NCI-H2107 (cell line): ENCODE data around the gene MRPL54.
A peak's percentile ranks its signal among the peaks of the same experiment; 100 is the strongest.

Source experiments
- DNase-seq: peaks from one replicate; lab custom pipeline; 2025; lab: John Stamatoyannopoulos, UW

Gene MRPL54

GRCh38 chr19:3762501-3763459, at the start of gene MRPL54:
Gene MRPL54, plus strand, starts transcription at chr19:3762682. Its CDS starts 19 bp downstream, at chr19:3762701.
- DNase-seq: peak; percentile 97

DNA sequence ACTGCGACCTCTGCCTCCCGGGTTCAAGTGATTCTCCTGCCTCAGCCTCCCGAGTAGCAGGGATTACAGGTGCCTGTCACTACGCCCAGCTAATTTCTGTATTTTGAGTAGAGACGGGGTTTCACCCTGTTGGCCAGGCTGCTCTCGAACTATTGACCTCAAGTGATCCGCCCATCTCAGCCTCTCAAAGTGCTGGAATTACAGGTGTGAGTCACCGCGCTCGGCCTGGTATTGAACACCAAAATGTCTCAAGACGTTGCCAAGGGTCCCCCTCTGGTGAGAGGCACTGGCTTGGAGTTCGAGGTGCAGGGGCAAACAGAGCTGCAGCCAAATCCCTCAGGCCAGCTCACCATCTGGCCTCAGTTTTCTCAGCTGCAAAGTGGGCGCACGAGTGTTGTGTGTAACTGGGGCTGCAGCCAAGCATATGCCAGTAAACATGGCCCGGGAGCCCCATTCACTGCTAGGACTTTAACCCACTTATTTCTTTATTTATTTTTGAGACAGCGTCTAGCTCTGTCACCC, 46.3 kb upstream of the MRPL54 start:
- DNase-seq: no peak

GRCh38 chr19:3719868-3720267, 42.6 kb upstream of the MRPL54 start:
- DNase-seq: no peak

DNA sequence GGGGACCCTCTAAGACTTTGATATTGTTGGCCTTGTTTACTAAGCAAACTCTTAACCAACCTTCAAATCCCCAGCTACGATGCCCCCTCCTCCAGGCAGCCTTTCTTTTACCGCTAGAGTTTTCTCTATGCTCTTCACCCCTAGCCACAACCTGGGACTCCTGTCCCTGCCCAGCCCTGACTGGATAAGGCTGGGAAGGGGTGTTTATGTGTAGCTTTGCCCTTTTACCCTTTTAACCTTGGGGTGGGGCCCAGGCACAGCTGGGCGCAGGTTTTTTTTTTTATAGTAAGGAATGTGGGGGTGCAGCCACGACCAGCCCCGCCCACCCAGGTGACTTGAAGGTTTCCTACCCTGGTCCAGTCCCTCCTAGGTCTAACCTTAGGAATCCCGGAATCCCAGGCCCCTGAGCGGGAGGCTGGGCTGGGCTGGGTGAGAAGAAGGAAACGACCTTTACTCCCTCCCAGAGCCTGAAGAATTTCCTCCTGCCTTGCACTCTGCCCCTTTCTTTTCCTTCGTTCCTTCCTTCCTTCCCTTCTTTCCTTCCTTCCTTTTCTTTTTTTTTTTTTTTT, 42.0 kb upstream of the MRPL54 start:
- no peak for DNase-seq

DNA sequence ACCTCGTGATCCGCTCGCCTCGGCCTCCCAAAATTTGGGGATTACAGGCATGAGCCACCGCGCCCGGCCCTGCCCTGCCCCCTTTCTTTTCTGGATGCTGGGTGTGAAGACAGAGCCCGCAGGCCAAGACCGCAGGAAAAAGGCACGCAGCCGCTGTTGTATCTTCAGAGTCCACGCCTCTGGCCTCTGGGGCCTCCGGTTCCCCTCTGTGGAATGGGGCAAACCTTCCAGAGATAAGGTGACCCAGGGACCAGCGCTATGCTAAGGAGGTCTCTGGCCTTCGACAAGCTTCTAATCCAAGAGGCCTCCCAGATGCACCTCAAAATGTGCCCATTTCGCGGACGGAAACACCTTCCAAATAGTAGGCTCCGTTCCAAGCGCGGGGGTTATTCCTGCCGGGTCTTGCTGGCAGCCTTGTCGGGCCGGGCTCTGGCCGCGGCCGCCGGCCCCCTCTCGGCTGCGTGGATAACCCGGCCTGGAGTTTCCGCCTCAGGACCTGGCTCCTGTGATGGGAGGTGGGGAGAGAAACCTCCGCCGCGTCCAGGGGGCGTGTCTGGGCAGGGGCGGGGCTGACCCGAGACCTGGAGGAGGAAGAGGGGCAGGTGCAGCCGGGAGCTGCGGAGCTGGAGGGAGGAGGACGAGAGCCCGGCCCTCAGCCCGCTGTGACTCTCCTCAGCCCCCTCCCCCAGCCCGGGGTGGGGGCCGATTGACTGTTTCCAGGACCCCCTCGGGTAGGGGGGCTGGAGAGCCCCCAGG, 41.2 kb upstream of the MRPL54 start:
- peak; percentile 83 for DNase-seq

DNA sequence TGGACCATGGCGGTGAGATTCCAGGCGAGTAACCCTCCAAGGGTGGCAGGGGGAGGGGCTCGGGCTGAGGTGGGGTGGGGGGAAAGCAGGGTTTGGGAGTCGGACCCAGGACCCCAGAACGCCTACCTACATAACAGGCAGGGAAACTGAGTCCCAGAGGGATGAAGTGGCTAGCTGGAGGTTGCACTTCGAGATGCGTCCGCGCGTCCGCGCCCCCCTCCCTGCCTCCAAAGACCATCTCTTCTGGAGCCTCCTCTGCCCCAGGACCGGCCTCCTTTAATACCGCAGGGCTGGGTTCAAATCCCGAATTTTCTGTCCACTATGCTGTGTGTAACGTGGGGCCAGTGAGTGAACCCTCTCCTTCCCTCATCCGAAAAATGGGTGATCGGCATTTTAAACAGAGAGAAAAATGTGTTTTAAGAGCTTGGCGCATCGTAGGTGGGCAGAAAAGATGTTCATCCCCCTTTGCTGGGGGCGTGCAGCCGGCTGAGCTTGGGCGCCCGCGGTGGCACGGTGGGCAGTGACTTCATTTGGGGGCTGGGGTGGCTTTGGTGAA, 40.5 kb upstream of the MRPL54 start:
- no peak for DNase-seq

DNA sequence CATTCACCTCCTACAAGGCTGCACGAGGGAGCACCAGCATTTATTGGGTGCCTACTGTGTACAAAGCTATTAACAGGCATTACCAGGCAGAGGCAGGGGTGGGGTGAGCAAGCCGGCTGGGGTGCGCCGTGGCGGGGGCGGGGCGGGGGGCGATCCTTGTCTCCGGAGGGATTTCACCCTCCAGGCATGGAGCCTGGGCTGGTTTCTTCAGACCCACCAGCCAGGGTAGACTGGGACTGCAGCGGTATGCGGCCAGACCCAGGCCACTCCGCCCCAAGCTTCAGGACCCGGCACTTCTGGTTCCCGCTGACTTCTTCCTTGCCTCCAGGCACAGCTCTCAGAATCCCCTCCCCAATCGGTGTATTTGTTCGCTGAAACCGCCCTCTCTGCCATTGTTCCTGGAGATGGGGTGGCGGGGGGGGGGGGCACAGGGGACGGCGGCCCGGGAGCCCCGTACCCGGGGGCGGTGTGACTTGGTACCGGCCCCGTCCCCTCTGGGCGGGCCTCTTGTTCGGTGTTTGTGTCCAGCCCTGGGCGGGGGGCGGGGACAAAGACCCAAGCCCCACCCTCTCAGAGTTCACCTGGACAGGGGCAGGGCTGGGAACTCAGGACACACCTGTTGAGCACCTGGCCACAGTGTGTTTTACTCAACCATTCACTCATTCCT, 39.9 kb upstream of the MRPL54 start:
- DNase-seq: no peak

DNA sequence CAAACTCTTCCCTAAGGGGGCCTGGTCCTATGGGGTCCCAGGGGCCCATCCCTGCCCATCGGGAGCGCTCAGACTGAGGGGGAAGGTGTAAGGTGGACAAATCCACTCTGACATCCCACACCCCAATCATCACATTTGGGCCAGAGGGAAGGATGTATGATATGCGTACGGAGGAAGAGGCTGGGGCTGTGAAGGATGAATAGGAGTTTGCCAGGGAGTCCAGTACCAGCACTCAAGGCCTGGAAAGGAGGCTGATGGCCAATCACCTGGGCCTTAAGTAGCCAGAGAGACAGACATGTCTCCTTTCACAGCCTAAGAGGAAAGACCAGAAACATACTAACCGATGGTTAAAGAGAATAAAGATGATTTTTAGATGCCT, 39.4 kb upstream of the MRPL54 start:
- DNase-seq: no peak

DNA sequence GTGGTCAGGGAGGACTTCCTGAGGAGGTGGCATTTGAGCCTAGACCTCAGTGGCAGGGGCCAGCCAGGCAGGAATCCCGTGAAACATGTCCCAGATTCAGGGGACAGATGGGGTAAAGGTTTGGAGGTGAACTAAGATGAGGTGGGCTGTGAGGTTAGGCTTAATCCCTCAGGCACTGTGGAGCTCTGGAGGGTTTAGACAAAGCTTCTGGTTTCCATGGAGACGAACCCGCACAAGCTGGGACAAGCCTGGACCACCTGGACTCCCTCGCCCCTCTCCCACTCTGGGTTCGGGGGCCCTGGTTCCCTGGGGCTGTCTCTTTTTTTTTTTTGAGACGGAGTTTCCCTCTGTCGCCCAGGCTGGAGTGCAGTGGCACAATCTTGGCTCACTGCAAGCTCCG, 38.6 kb upstream of the MRPL54 start:
- DNase-seq: no peak

GRCh38 chr19:3725121-3725520, 37.4 kb upstream of the MRPL54 start:
- DNase-seq: no peak

DNA sequence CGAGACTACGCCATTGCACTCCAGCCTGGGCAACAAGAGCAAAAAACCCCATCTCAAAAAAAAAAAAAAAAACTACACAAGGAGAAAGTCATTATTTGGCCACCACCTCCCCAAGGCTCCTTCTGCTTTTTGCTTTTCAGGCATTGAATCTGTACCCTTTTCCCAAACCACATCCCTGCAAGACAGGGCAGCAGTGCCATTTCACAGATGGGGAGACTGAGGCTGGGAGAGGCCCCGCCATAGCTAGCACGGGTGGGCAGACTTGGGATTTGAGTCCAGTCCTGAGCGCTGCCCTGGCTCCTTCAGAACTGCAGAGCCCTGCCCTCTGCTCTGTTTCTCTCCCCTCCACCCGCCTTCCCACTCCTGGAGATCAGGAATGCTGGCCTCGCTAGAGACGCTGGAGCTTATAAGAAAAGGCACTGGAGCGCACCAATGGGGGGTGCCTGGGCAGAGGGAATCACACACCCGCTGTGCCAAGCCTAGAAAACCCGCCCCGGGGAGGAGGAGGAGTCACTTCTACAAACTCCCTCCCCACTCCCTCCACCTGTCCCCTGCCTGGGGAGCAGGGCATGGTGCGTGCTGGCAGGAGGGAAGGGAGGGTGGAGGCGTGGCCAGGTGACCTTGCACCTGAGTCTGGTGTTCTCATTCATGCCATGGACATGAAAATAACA, 36.7 kb upstream of the MRPL54 start:
- peak; percentile 46 for DNase-seq

- DNase-seq: no peak
These were observed 32.0 kb upstream of the MRPL54 start for GRCh38 chr19:3730457-3730958.

- DNase-seq: no peak
These were observed 30.4 kb upstream of the MRPL54 start for GRCh38 chr19:3732108-3732507.

DNA sequence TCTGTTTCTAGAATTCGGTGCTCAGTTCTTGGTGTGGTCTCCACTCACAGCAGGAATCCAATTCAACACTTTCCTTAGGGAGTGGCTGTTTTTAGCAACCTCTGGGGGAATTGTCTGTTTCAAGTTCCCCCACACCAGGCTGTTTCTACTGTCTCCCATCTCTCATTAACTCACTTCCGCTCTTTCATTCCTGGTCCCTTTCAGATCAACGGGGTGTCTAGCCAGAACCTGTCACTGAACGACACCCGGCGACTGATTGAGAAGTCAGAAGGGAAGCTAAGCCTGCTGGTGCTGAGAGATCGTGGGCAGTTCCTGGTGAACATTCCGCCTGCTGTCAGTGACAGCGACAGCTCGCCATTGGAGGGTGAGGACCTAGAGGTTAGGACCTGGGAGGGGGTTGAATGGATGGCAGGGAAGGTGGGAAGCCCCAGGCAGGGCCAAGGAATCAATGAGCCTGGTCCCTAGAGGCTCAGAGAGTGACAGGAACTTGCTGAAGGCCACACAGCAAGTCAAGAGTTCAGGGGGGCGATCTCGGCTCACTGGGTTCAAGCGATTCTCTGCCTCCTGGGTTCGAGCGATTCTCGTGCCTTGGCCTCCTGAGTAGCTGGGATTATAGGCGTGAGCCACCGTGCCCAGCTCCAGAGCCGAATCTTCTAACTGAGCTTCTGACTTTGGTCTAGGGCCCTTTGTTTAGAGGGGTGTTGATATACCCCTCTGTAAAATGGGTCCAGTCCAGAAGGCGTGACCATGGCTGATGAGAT, 28.8 kb upstream of the MRPL54 start:
- no peak for DNase-seq

- no peak for DNase-seq
These were observed 28.2 kb upstream of the MRPL54 start for GRCh38 chr19:3734310-3734600.

GRCh38 chr19:3736106-3736724, 26.3 kb upstream of the MRPL54 start:
- no peak for DNase-seq

- no peak for DNase-seq
These were observed 24.8 kb upstream of the MRPL54 start for GRCh38 chr19:3737487-3738205.

- DNase-seq: no peak
These were observed 23.8 kb upstream of the MRPL54 start for GRCh38 chr19:3738477-3739220.
